H9 (cell line): ENCODE data around the gene SHANK3. TPM values are rescaled to one million over a fixed set of nuclear protein-coding genes. Genes with fewer than 3 reads are reported as not detected.

Source experiments
- DNase-seq: peaks from one replicate; pipeline ENCODE4 v3.0.0-alpha.2; 2017
- H2AFZ ChIP-seq: one replicate; pipeline ENCODE4 v1.6.1; 2013; ENCODE audit warnings: mild to moderate bottlenecking, low read length, control low read depth, moderate library complexity
- H2AK5ac ChIP-seq: 2 replicates; pipeline ENCODE4 v1.6.1; 2013; ENCODE audit warnings: low read length, control low read depth, mixed read lengths; ENCODE audit not compliant: insufficient read length
- H2BK120ac ChIP-seq: one replicate; pipeline ENCODE4 v1.6.1; 2013; ENCODE audit warnings: low read depth, mild to moderate bottlenecking, low read length, control low read depth, inconsistent platforms; ENCODE audit not compliant: poor library complexity, severe bottlenecking
- H2BK12ac ChIP-seq: 2 replicates; pipeline ENCODE4 v1.6.1; 2013; ENCODE audit warnings: low read length, control low read depth, mixed read lengths, low read depth; ENCODE audit not compliant: insufficient read length
- H2BK15ac ChIP-seq: 2 replicates; pipeline ENCODE4 v1.6.1; 2013; ENCODE audit warnings: low read depth, low read length, control low read depth
- H2BK20ac ChIP-seq: one replicate; pipeline ENCODE4 v1.6.1; 2013; ENCODE audit warnings: low read depth, mild to moderate bottlenecking, low read length, control low read depth, inconsistent platforms; ENCODE audit not compliant: poor library complexity, severe bottlenecking
- H2BK5ac ChIP-seq: 2 replicates; pipeline ENCODE4 v1.6.1; 2013; ENCODE audit warnings: low read length, control low read depth, mixed read lengths; ENCODE audit not compliant: insufficient read length
- H3K14ac ChIP-seq: 2 replicates; pipeline ENCODE4 v1.6.1; 2013; ENCODE audit warnings: low read length, control low read depth; ENCODE audit not compliant: insufficient read depth
- H3K18ac ChIP-seq: 2 replicates; pipeline ENCODE4 v1.6.1; 2013; ENCODE audit warnings: low read depth, mild to moderate bottlenecking, mixed read lengths, low read length, control low read depth; ENCODE audit not compliant: insufficient read length
- H3K23ac ChIP-seq: 2 replicates; pipeline ENCODE4 v1.6.1; 2013; ENCODE audit warnings: low read length, control low read depth, mixed read lengths, low read depth; ENCODE audit not compliant: insufficient read length
- H3K23me2 ChIP-seq: 2 replicates; pipeline ENCODE4 v1.6.1; 2013; ENCODE audit warnings: low read depth, mild to moderate bottlenecking, mixed read lengths, low read length, control low read depth; ENCODE audit not compliant: insufficient read length, poor library complexity, severe bottlenecking
- H3K27ac ChIP-seq: 2 replicates; pipeline ENCODE4 v1.5.1; 2013; ENCODE audit warnings: low read length, control low read depth, mixed read lengths, low read depth; ENCODE audit not compliant: insufficient read length
- H3K27me3 ChIP-seq: 2 replicates; pipeline ENCODE4 v1.6.1; 2013; ENCODE audit warnings: low read length, control low read depth, inconsistent platforms; ENCODE audit not compliant: insufficient read depth
- H3K4ac ChIP-seq: 2 replicates; pipeline ENCODE4 v1.6.1; 2013; ENCODE audit warnings: low read depth, mild to moderate bottlenecking, control low read depth, inconsistent platforms, low read length, moderate library complexity
- H3K4me1 ChIP-seq: 2 replicates; pipeline ENCODE4 v1.6.1; 2013; ENCODE audit warnings: low read length, control low read depth, inconsistent platforms; ENCODE audit not compliant: insufficient read depth
- H3K4me2 ChIP-seq: 2 replicates; pipeline ENCODE4 v1.6.1; 2013; ENCODE audit warnings: low read length, control low read depth, mixed read lengths; ENCODE audit not compliant: insufficient read length, insufficient read depth
- H3K56ac ChIP-seq: 2 replicates; pipeline ENCODE4 v1.6.1; 2013; ENCODE audit warnings: low read depth, mild to moderate bottlenecking, mixed read lengths, low read length, control low read depth; ENCODE audit not compliant: insufficient read length
- H3K79me1 ChIP-seq: 2 replicates; pipeline ENCODE4 v1.6.1; 2013; ENCODE audit warnings: low read depth, mild to moderate bottlenecking, moderate library complexity, low read length, control low read depth, inconsistent platforms; ENCODE audit not compliant: insufficient read depth, poor library complexity, severe bottlenecking
- H3K79me2 ChIP-seq: 2 replicates; pipeline ENCODE4 v1.6.1; 2013; ENCODE audit warnings: low read length, control low read depth, inconsistent platforms; ENCODE audit not compliant: insufficient read depth
- H3K9ac ChIP-seq: 2 replicates; pipeline ENCODE4 v1.6.1; 2013; ENCODE audit warnings: low read length, control low read depth, mixed read lengths; ENCODE audit not compliant: insufficient read length; ENCODE audit errors: extremely low read depth
- H3K9me3 ChIP-seq: one replicate; pipeline ENCODE4 v1.6.1; 2013; ENCODE audit warnings: low read depth, low read length, inconsistent platforms; ENCODE audit not compliant: control insufficient read depth
- H3T11ph ChIP-seq: one replicate; pipeline ENCODE4 v1.6.1; 2013; ENCODE audit warnings: mild to moderate bottlenecking, low read length, control low read depth, inconsistent platforms
- H4K20me1 ChIP-seq: one replicate; pipeline ENCODE4 v1.6.1; 2013; ENCODE audit not compliant: control insufficient read depth, insufficient read length, insufficient read depth
- H4K5ac ChIP-seq: 2 replicates; pipeline ENCODE4 v1.6.1; 2013; ENCODE audit warnings: low read depth, mild to moderate bottlenecking, mixed read lengths, low read length, control low read depth; ENCODE audit not compliant: insufficient read length
- H4K8ac ChIP-seq: replicated peaks from 2 replicates; pipeline ENCODE4 v1.6.1; 2013; ENCODE audit warnings: low read length, control low read depth, mixed read lengths, low read depth; ENCODE audit not compliant: insufficient read length
- H4K91ac ChIP-seq: 2 replicates; pipeline ENCODE4 v1.6.1; 2013; ENCODE audit warnings: low read depth, mild to moderate bottlenecking, moderate library complexity, mixed read lengths, low read length, control low read depth; ENCODE audit not compliant: insufficient read length
- H3K27ac Mint-ChIP-seq, 3 experiments: 2 replicates in 2 of 3; 3 replicates in 1 of 3; pipeline ENCODE4 v1.8.0; 2020 to 2021; ENCODE audit warnings: mixed read lengths in 3 of 3, mild to moderate bottlenecking in 1 of 3, moderate library complexity in 1 of 3
- H3K27me3 Mint-ChIP-seq: 2 replicates; pipeline ENCODE4 v1.8.0; 2021; ENCODE audit warnings: low read depth, mild to moderate bottlenecking, moderate library complexity, mixed read lengths
- H3K36me3 Mint-ChIP-seq, 3 experiments: 2 replicates in 2 of 3; 3 replicates in 1 of 3; pipeline ENCODE4 v1.8.0; 2020 to 2021; ENCODE audit warnings: low read depth in 3 of 3, mixed read lengths in 3 of 3; ENCODE audit not compliant: insufficient read depth in 1 of 3
- H3K4me1 Mint-ChIP-seq, 2 experiments: 2 replicates each; pipeline ENCODE4 v1.8.0; 2020; ENCODE audit warnings: mixed read lengths in 2 of 2
- H3K4me3 Mint-ChIP-seq, 2 experiments: 2 replicates in 1 of 2; 3 replicates in 1 of 2; pipeline ENCODE4 v1.8.0; 2020 to 2021; ENCODE audit warnings: mild to moderate bottlenecking in 2 of 2, mixed read lengths in 2 of 2, moderate library complexity in 1 of 2
- H3K9me3 Mint-ChIP-seq, 2 experiments: 2 replicates in 1 of 2; 3 replicates in 1 of 2; pipeline ENCODE4 v1.8.0; 2020; ENCODE audit warnings: mild to moderate bottlenecking in 2 of 2, mixed read lengths in 2 of 2, moderate library complexity in 1 of 2
- CTCF ChIP-seq: fragments of 200-600 bp; sonication (generic); conservative IDR thresholded peaks from 3 replicates; pipeline ENCODE4 v1.8.0; 2021; ENCODE audit warnings: antibody characterized with exemption, mild to moderate bottlenecking
- WGBS: extraction: QIAGEN DNeasy Blood & Tissue Kit; methylation state at CpG from one replicate; pipeline ENCODE4 v1.1.7; 2013; ENCODE audit warnings: missing lambda C conversion rate, low lambda C conversion rate, mixed read lengths; ENCODE audit not compliant: insufficient read length; ENCODE audit errors: extremely low coverage; 5-methylcytosine and 5-hydroxymethylcytosine counted together
- total RNA-seq: library from RNA; stranded (reverse); gene quantifications from 2 replicates; pipeline ENCODE4 v1.2.1, GENCODE V29; 2021

Gene SHANK3
- total RNA-seq, 1 experiment from 2014 or later = 8.7 TPM

- Histone ChIP-seq H3K27ac (no peak overlapping the region), H3K4me2 (no peak overlapping the region), H4K20me1 (no peaks in the 10 kb centered on the region), H3T11ph (no peak overlapping the region), H2BK15ac (no peak overlapping the region), H4K8ac (no peak overlapping the region), H3K27me3 (peaks cover 6% of the 10 kb centered on the region; the same call in 1 of the 2 replicates), H2BK20ac (no peak overlapping the region), H3K23me2 (peaks cover 8% of the 10 kb centered on the region), H2BK5ac (no peak overlapping the region), H3K9me3 (no peaks in the 10 kb centered on the region), H4K5ac (no peak overlapping the region), H2BK12ac (no peak overlapping the region), H3K56ac (no peak overlapping the region), H3K23ac (no peak overlapping the region), H4K91ac (no peak overlapping the region), H3K18ac (no peak overlapping the region), H2BK120ac (no peak overlapping the region), H3K4ac (no peak overlapping the region), H2AFZ (no peak overlapping the region), H3K9ac (no peak overlapping the region), H3K79me1 (no peaks in the 10 kb centered on the region), H3K14ac (no peak overlapping the region), H2AK5ac (no peak overlapping the region), H3K79me2 (no peaks in the 10 kb centered on the region), H3K4me1 (no peaks in the 10 kb centered on the region; the same call in 1 of the 2 replicates)
- Mint-ChIP-seq H3K9me3 (peaks cover 0 to 2% of the 10 kb centered on the region in 2 experiments; a peak in 1 of 5 replicates), H3K4me3 (peak overlapping the region; percentile 49 to 74; a peak in 4 of 5 replicates), H3K4me1 (peaks cover 16 to 36% of the 10 kb centered on the region in 2 experiments), H3K36me3 (peaks cover 3 to 6% (median 4%) of the 10 kb centered on the region in 3 experiments; a peak in 4 of 7 replicates), H3K27ac (no peak overlapping the region), H3K27me3 (peaks cover 63% of the 10 kb centered on the region)
- DNase-seq = no peak
- no CpG with 5 or more reads among the region's 43 CpGs for WGBS
- no peak for TF ChIP-seq CTCF
These were observed 1.5 kb downstream of the SHANK3 start for GRCh38 chr22:50674130-50674500.
